Muscle layer of colon (tissue), 2 donors: ENCODE measurements around the gene G2E3.
"Not testable (repeated sequence)": the region's sequence is repeated elsewhere in the genome, so short reads cannot be mapped to it uniquely, and the experiment has no call there.

Experiments
- H3K27ac ChIP-seq: one replicate; pipeline ENCODE4 v1.7.0; 2013; ENCODE audit warnings: low read depth, mild to moderate bottlenecking, low read length, moderate library complexity
- H3K27me3 ChIP-seq, 2 donors: one replicate each; pipeline ENCODE4 v1.7.0; 2013; ENCODE audit warnings: low read length in 2 of 2, mild to moderate bottlenecking in 2 of 2; ENCODE audit not compliant: insufficient read depth in 2 of 2, control insufficient read depth in 1 of 2
- H3K36me3 ChIP-seq: one replicate; pipeline ENCODE4 v1.7.0; 2013; ENCODE audit warnings: mild to moderate bottlenecking, low read length; ENCODE audit not compliant: insufficient read depth
- H3K4me1 ChIP-seq: one replicate; pipeline ENCODE4 v1.7.0; 2013; ENCODE audit warnings: mild to moderate bottlenecking, low read length; ENCODE audit not compliant: insufficient read depth
- H3K4me3 ChIP-seq, 2 donors: one replicate each; pipeline ENCODE4 v1.7.0; 2013; ENCODE audit warnings: low read length in 2 of 2, low read depth in 1 of 2, mild to moderate bottlenecking in 1 of 2, moderate library complexity in 1 of 2
- H3K9ac ChIP-seq: one replicate; pipeline ENCODE4 v1.7.0; 2013; ENCODE audit warnings: low read length
- H3K9me3 ChIP-seq: one replicate; pipeline ENCODE4 v1.7.0; 2013; ENCODE audit warnings: mild to moderate bottlenecking, low read length
- donor health status: abdominal sarcoma.
- donor health status: Adenocarcinoma of cecum.

The G2E3 gene

GRCh38 chr14:30582376-30582775 lies 23.4 kb downstream of the G2E3 start:
- Histone ChIP-seq H3K9me3 (no peaks in the 10 kb centered on the region), H3K4me3 (no peak overlapping the region), H3K36me3 (no peaks in the 10 kb centered on the region), H3K27me3 (no peaks in the 10 kb centered on the region), H3K27ac (no peak overlapping the region), H3K4me1 (no peaks in the 10 kb centered on the region), H3K9ac (no peak overlapping the region)

- H3K4me3 ChIP-seq, result no peak overlapping the region
- no peaks in the 10 kb centered on the region for H3K9me3 ChIP-seq
- no peak overlapping the region for H3K27ac ChIP-seq
- H3K27me3 ChIP-seq, result no peaks in the 10 kb centered on the region
- no peaks in the 10 kb centered on the region for H3K4me1 ChIP-seq
- no peak overlapping the region for H3K9ac ChIP-seq
- no peaks in the 10 kb centered on the region for H3K36me3 ChIP-seq
Measured at GRCh38 chr14:30584058-30584630, 25.2 kb downstream of the G2E3 start.

- Histone ChIP-seq H3K9me3 (no peaks in the 10 kb centered on the region), H3K27ac (no peak overlapping the region), H3K36me3 (no peaks in the 10 kb centered on the region), H3K27me3 (no peaks in the 10 kb centered on the region), H3K4me1 (no peaks in the 10 kb centered on the region), H3K9ac (no peak overlapping the region), H3K4me3 (no peak overlapping the region)
Measured at GRCh38 chr14:30585204-30585603, 26.2 kb downstream of the G2E3 start.

- Histone ChIP-seq H3K9ac (no peak overlapping the region), H3K9me3 (no peaks in the 10 kb centered on the region), H3K36me3 (no peaks in the 10 kb centered on the region), H3K27ac (no peak overlapping the region), H3K4me1 (no peaks in the 10 kb centered on the region), H3K4me3 (no peak overlapping the region), H3K27me3 (no peaks in the 10 kb centered on the region)
Measured at GRCh38 chr14:30587141-30587540, 28.2 kb downstream of the G2E3 start.

- Histone ChIP-seq H3K27me3 (no peaks in the 10 kb centered on the region), H3K36me3 (no peaks in the 10 kb centered on the region), H3K27ac (no peak overlapping the region), H3K4me3 (no peak overlapping the region), H3K9ac (no peak overlapping the region), H3K9me3 (no peaks in the 10 kb centered on the region), H3K4me1 (no peaks in the 10 kb centered on the region)
Measured at GRCh38 chr14:30588873-30589272, 29.9 kb downstream of the G2E3 start.

- peaks cover 14% of the 10 kb centered on the region for H3K36me3 ChIP-seq
- no peak overlapping the region for H3K9ac ChIP-seq
- H3K4me1 ChIP-seq, result no peaks in the 10 kb centered on the region
- no peak overlapping the region for H3K27ac ChIP-seq
- no peak overlapping the region for H3K4me3 ChIP-seq
- H3K9me3 ChIP-seq, result no peaks in the 10 kb centered on the region
- no peaks in the 10 kb centered on the region for H3K27me3 ChIP-seq
Measured at GRCh38 chr14:30596935-30597334, 38.0 kb downstream of the G2E3 start.

GRCh38 chr14:30597504-30597903 lies 38.5 kb downstream of the G2E3 start:
- Histone ChIP-seq H3K9me3 (no peaks in the 10 kb centered on the region), H3K27ac (no peak overlapping the region), H3K36me3 (peaks cover 14% of the 10 kb centered on the region), H3K9ac (no peak overlapping the region), H3K4me3 (no peak overlapping the region), H3K27me3 (no peaks in the 10 kb centered on the region), H3K4me1 (no peaks in the 10 kb centered on the region)

- Histone ChIP-seq H3K27ac (no peak overlapping the region), H3K4me3 (no peak overlapping the region), H3K9ac (no peak overlapping the region), H3K27me3 (no peaks in the 10 kb centered on the region), H3K36me3 (peaks cover 17% of the 10 kb centered on the region), H3K4me1 (no peaks in the 10 kb centered on the region), H3K9me3 (no peaks in the 10 kb centered on the region)
Measured at GRCh38 chr14:30600922-30601918, 42.3 kb downstream of the G2E3 start.

GRCh38 chr14:30603402-30603801 lies 44.4 kb downstream of the G2E3 start:
- H3K27ac ChIP-seq, result no peak overlapping the region
- no peaks in the 10 kb centered on the region for H3K4me1 ChIP-seq
- H3K36me3 ChIP-seq, result peaks cover 16% of the 10 kb centered on the region
- no peak overlapping the region for H3K4me3 ChIP-seq
- H3K27me3 ChIP-seq, result no peaks in the 10 kb centered on the region
- no peak overlapping the region for H3K9ac ChIP-seq
- H3K9me3 ChIP-seq, result no peaks in the 10 kb centered on the region

GRCh38 chr14:30604696-30605095 lies 45.7 kb downstream of the G2E3 start:
- not testable (repeated sequence) for H3K27ac ChIP-seq, H3K36me3 ChIP-seq, H3K9me3 ChIP-seq, H3K4me1 ChIP-seq, H3K9ac ChIP-seq, H3K4me3 ChIP-seq, H3K27me3 ChIP-seq

GRCh38 chr14:30607156-30607780 lies 48.3 kb downstream of the G2E3 start:
- no peak overlapping the region for H3K4me3 ChIP-seq
- no peak overlapping the region for H3K9ac ChIP-seq
- H3K4me1 ChIP-seq, result peaks cover 5% of the 10 kb centered on the region
- no peak overlapping the region for H3K27ac ChIP-seq
- peaks cover 3% of the 10 kb centered on the region for H3K36me3 ChIP-seq
- H3K27me3 ChIP-seq, result no peaks in the 10 kb centered on the region
- H3K9me3 ChIP-seq, result no peaks in the 10 kb centered on the region
